SU-DHL-6 (cell line): Measurements from ENCODE around the gene CMTM8.

ENCODE experiments used
- EZH2phosphoT487 ChIP-seq: fragments of 200-600 bp; sonication (generic), shearing (Covaris generic); conservative IDR thresholded peaks from 2 replicates; pipeline ENCODE4 v1.6.1; 2018; ENCODE audit warnings: mild to moderate bottlenecking, antibody characterized with exemption, low read length, moderate library complexity, mixed read lengths
- TF ChIP-seq, protein P1 (sequence below): fragments of 200-600 bp; sonication (generic); IDR thresholded peaks from one replicate; pipeline ENCODE4 v1.5.1; 2017; ENCODE audit warnings: antibody characterized with exemption, mild to moderate bottlenecking, low read length, moderate library complexity; ENCODE audit not compliant: insufficient read depth, poor library complexity, severe bottlenecking

DNA sequence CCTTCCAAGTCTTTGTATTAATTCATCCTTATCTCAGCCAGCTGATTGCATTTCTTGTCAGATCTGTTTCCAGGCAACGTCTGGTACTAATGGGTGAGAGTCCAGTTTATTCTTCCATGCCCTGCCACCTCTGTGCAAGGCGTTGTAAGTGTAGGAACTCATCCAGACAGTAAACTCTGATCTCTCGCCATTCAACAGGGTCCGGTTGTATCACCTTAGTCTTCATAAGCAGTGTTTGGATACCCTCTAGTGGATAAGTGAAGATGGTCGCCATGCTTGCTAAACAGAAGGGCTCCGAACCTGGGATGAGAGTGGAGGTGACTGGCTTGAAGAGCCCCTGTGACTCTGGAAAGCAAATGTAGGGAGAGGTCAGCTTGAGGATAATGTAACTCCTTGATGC, 101.6 kb downstream of the CMTM8 start:
- TF ChIP-seq, protein P1, sequence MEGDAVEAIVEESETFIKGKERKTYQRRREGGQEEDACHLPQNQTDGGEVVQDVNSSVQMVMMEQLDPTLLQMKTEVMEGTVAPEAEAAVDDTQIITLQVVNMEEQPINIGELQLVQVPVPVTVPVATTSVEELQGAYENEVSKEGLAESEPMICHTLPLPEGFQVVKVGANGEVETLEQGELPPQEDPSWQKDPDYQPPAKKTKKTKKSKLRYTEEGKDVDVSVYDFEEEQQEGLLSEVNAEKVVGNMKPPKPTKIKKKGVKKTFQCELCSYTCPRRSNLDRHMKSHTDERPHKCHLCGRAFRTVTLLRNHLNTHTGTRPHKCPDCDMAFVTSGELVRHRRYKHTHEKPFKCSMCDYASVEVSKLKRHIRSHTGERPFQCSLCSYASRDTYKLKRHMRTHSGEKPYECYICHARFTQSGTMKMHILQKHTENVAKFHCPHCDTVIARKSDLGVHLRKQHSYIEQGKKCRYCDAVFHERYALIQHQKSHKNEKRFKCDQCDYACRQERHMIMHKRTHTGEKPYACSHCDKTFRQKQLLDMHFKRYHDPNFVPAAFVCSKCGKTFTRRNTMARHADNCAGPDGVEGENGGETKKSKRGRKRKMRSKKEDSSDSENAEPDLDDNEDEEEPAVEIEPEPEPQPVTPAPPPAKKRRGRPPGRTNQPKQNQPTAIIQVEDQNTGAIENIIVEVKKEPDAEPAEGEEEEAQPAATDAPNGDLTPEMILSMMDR = peak; percentile 25
- TF ChIP-seq EZH2phosphoT487 = no peak
